ENCODE results near the gene ZNF426. TPM values are rescaled to one million over a fixed set of nuclear protein-coding genes. Genes with fewer than 3 reads are reported as not detected.

The ZNF426 gene
- total RNA-seq = 29.9 and 30.5 TPM in 2 replicates

GRCh38 chr19:9538183-9539058 is at the start of gene ZNF426:
ZNF426 (minus strand) TSS chr19:9538645; CDS start chr19:9536232, 2,413 bp downstream.

GRCh38 chr19:9584073-9584833 is 45.8 kb upstream of the ZNF426 start, which contains the start of gene ZNF121:
ZNF121 (minus strand) TSS chr19:9584504; CDS start chr19:9568097, 16,407 bp downstream.

GRCh38 chr19:9498183-9498902 is 40.1 kb downstream of the ZNF426 start, which contains the start of gene ZNF560:
ZNF560 (minus strand) TSS chr19:9498616; CDS start chr19:9475313, 23,303 bp downstream.

Other genes starting within 250 kb of the ZNF426 start
- gene ZNF699, start 228.8 kb downstream of the ZNF426 start, total RNA-seq = 26.1 and 38.5 TPM in 2 replicates
- gene ZNF559, start 214.5 kb downstream of the ZNF426 start, total RNA-seq = 12.0 and 18.8 TPM in 2 replicates
- 1.3 and 1.5 TPM in 2 replicates for gene ZNF177, start 175.6 kb downstream of the ZNF426 start, total RNA-seq
- 13.1 and 14.1 TPM in 2 replicates for gene ZNF266, start 103.1 kb downstream of the ZNF426 start, total RNA-seq
- 1.5 and 2.6 TPM in 2 replicates for gene ZNF560, start 40.0 kb downstream of the ZNF426 start, total RNA-seq
- gene ZNF121, start 45.9 kb upstream of the ZNF426 start, total RNA-seq = 35.2 and 36.2 TPM in 2 replicates
- 37.0 and 51.0 TPM in 2 replicates for gene ZNF561, start 82.6 kb upstream of the ZNF426 start, total RNA-seq
- 41.2 and 43.7 TPM in 2 replicates for gene ZNF562, start 136.5 kb upstream of the ZNF426 start, total RNA-seq
- gene ZNF846, start 230.1 kb upstream of the ZNF426 start, total RNA-seq = 12.3 and 15.3 TPM in 2 replicates

Measured in hair follicle dermal papilla cell (primary cell).